ENCODE data around the gene MSANTD2.
A peak's percentile ranks its signal among the peaks of the same experiment; 100 is the strongest.

The MSANTD2 gene

GRCh38 chr11:124769806-124770774 is 30.1 kb downstream of the MSANTD2 start:
- DNase-seq: no peak

DNA sequence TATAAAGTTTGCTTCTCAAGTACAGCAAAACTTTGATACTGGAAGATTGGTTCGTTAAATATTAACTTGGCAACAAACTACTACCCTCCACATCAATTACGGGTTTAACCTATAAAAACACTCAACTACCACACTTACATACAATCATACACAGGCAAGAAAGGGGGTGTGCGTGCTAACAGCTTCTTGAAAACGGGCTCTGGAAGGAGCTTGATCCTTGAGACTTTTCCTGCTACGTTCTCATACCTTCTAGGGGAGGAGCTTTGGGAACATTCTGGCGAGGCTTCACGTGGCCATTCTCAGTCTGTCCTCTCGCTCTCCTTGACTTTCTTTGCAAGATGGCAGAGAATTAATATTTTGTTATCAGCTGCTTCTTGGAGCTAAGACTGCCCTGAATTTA is 31.3 kb downstream of the MSANTD2 start:
- no peak for DNase-seq

DNA sequence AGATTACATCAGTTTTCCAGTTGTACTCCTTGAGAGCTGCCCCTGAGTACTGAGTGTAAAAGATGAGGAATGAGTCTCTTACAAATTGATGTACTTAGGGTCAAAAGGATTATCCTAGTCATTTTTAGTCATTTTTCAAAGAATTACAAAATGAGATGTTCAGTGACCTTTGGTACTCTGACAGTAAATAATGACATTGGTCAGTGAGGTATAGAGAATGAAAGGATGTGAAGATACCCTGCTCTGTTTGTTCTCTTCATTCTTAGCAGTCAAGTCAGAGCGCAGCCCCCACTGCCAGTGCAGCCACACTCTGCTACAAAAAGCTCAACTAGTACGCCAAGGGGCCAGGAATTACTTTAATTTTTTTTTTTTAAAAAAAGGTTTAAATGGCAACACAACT is 34.0 kb downstream of the MSANTD2 start:
- DNase-seq: no peak

DNA sequence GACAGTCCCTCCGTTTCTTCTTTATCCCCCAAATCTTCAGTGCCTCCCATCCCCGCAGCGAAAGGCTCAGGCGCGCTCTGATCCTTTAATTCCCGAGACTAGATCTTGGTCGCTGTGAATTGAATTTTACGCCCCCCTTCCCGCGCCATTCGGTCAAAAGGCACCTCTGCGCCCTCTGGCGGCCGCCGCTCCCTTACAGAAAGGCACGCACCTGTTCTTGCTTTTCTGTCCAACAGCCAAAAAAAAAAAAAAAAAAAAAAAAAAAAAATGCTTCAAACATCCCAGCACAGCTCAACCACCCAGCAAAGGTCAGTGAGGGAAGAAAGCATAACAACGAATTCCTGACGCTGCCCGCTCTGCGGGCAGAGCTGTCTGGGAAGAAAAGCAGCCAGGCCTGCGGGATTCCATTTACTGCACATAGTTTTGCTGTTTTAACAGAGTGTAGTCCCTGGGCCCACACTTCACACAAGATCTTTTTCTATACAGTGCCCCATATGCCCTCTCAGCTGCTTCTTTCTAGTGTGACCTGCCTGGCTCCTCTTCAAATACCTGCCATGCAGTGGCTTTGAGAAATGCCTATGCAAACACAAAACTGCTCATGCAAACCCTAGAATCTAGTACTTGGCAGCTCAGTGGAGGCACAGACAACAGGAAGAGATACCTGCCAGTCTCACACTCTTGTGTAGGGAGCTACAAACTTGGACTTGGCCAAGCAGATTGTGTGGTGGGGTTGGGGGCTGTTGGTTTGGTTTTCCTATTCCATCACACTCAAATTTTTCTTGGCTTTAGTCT is 36.9 kb downstream of the MSANTD2 start:
- peak; percentile 86 for DNase-seq

GRCh38 chr11:124762624-124763155 is 37.5 kb downstream of the MSANTD2 start:
- DNase-seq: no peak

GRCh38 chr11:124762105-124762623 is 38.0 kb downstream of the MSANTD2 start, which contains the start of gene ESAM:
ESAM (minus strand) TSS chr11:124762290; CDS start chr11:124762154, 136 bp downstream.
- DNase-seq: peak; percentile 73

- no peak for DNase-seq
These were observed 38.7 kb downstream of the MSANTD2 start for GRCh38 chr11:124761301-124762104.

- DNase-seq: no peak
These were observed 39.4 kb downstream of the MSANTD2 start for GRCh38 chr11:124760806-124761205.

GRCh38 chr11:124760205-124760652 is 40.0 kb downstream of the MSANTD2 start:
- no peak for DNase-seq

- no peak for DNase-seq
These were observed 40.7 kb downstream of the MSANTD2 start for GRCh38 chr11:124759266-124760204.

GRCh38 chr11:124758355-124759265 is 41.6 kb downstream of the MSANTD2 start:
- DNase-seq: peak; percentile 65

- DNase-seq: no peak
These were observed 42.9 kb downstream of the MSANTD2 start for GRCh38 chr11:124757320-124757719.

- DNase-seq: no peak
These were observed 43.4 kb downstream of the MSANTD2 start for GRCh38 chr11:124756753-124757227.

GRCh38 chr11:124756033-124756752 is 44.0 kb downstream of the MSANTD2 start:
- no peak for DNase-seq

- no peak for DNase-seq
These were observed 45.5 kb downstream of the MSANTD2 start for GRCh38 chr11:124754710-124755109.

GRCh38 chr11:124754309-124754708 is 45.9 kb downstream of the MSANTD2 start:
- DNase-seq: no peak

DNA sequence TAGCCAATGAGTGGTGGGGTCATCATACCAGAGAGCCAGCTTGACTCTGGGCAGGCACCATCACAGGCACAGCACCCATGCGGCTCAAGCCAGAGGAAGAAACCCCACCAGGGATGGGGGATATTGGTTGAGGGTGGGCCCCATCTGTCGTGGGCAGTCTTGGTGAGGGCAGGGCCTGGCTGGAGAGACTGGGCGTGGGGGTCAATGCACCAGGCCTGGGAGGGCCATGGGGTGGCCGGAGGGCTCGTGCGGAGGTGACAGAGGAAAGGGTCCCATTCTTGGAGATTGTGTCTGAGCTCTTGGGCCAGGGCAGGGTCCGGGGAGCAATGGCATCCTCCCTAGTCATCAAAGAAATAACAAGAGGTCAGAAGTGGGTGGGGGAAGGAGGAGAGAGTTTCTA is 46.6 kb downstream of the MSANTD2 start:
- DNase-seq: no peak

DNA sequence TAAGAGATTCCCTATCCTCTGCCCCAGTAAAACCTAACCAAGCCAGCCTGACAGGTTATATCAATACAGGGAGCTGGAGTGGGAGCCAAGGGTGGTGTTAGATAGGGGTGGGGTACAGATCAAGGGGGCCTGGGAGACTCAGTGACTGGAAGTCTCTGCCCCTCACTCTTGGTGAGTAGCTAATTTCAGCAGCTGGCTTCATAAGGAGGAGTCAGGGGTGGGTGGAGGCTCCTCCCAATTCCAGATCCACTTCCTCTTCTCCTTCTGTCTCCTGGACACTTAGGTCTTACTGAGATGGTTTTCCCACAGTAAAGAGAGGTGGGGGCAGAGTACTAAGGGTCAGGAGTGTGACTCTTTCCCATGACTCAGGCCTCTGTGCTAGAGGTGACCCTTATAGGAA is 47.0 kb downstream of the MSANTD2 start:
- DNase-seq: no peak

Measured in CD4-positive, alpha-beta T cell treated with Interleukin-17A for 1 hour (primary cell).